Stimulated activated CD4-positive, alpha-beta T cell treated with anti-CD3 and anti-CD28 coated beads, Interleukin-1b, Interleukin-23, amount 100 ng/mL, for 1 hour (primary cell): ENCODE results near the gene F9.
"Not testable (repeated sequence)": the region's sequence is repeated elsewhere in the genome, so short reads cannot be mapped to it uniquely, and the experiment has no call there.

Experiments used
- DNase-seq, 2 donors: peaks; one replicate each; pipeline ENCODE4 v3.0.0-alpha.2; 2020; ENCODE audit warnings: low read depth in 2 of 2

Gene F9

GRCh38 chrX:139530550-139530949 is at the start of gene F9:
Gene F9 (plus strand): TSS chrX:139530739. CDS start chrX:139530765, 26 bp downstream.
- DNase-seq, result no peak

GRCh38 chrX:139483699-139484098 is 46.8 kb upstream of the F9 start:
- no peak for DNase-seq

GRCh38 chrX:139484591-139484990 is 45.9 kb upstream of the F9 start:
- no peak for DNase-seq

GRCh38 chrX:139495324-139495723 is 35.2 kb upstream of the F9 start:
- DNase-seq, result no peak

- no peak for DNase-seq
Observed at GRCh38 chrX:139506333-139506732, 24.2 kb upstream of the F9 start.

DNA sequence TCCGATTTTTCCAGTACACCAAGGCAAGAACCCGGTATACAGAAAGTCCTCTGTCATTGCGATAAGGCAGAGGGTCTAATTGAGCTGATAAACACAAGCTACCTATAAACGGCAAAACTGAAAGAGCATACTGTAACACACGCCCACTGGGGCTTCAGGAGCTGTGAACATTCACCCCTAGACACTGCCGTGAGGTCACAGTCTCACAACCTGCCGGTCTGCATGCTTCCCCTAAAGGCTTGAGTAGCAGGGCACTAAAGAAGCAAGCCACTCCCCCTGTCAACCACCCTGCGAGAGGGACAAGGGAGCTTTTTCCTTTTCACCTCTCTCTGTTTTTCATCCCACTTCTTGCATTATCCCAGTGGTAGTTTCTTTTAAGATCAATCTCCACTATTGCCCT is 22.4 kb upstream of the F9 start:
- no peak for DNase-seq

GRCh38 chrX:139518475-139518874 is 12.1 kb upstream of the F9 start:
- no peak for DNase-seq

GRCh38 chrX:139528829-139529228 is 1.7 kb upstream of the F9 start:
- DNase-seq, result not testable (repeated sequence)

DNA sequence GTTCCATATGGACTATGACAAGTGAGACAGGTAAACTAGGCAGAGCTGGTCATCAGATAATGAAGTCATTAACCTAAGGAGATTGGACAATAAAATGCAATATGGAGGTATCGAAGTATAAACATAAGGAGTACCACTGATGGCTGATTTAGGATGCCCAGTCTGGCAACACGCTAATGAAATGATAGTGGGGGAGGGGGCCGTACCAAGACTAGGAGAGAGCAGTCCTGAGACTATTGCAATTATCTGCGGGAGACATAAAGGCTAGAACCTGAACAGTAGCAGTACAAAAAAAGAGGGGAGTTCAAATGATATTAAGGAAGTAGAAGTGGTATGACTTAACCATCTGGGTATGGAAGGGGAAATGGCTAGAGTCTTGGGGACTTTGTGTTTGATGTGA is 2.3 kb downstream of the F9 start:
- DNase-seq, result no peak

GRCh38 chrX:139533444-139533843 is 2.9 kb downstream of the F9 start:
- no peak for DNase-seq

DNA sequence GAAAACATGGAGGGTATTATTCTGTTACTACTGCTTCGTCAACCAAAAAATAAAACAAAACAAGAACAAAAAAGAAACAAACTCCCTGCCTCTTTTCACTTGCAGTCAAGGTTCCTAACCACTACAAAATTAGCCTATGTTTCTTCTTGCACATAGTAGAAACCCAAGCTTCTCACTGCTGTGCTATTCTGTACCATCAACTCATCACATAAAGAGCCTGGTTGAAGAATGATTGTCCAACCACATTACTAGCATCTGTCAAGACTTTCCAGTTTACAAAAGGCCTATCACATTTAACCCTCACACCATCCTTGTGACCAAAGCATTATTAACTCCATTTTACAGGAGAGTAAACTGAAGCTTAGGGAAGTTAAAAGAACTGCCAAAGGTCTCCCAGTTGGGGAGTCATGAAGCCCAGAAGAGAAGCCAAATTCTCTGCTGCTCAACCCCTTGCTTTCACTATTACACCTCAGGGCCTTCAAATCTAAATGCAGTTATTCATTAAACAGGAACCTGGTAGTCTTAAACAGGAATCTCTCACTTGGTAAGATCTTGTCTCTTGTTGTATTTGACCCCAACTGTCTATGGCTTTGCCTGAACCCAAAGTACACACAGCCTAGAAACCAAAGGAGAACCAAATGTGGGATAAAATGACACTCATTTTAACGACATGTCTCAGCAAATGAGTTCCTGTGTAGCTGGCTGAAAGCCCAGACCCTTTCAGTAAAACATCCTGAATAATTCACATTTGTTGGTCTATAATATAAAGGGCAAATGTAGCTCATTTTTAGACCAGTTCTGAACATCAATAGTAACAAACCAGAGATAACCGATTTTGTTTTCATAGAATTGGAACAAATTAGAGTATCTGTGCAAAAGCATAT is 8.6 kb downstream of the F9 start:
- DNase-seq, result no peak

GRCh38 chrX:139542652-139543051 is 12.1 kb downstream of the F9 start:
- DNase-seq, result no peak

DNA sequence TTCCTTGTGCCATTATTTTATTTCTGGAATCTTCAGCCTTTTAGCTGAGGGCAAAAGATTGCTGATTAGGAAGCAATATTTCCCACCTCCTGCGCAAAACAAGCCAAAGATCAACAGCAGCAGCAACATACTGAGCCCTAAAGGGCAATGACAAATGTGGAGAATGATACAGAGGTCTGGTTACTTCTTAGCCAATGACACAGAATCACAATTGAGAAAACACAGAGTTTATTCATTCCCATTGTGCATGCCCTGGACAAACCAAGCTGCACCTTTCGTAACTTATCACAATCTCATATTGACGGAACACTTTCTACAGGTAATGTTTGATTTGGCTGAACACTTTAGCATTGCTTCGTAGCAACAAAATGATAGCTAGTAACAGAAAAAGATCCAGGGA is 13.4 kb downstream of the F9 start:
- DNase-seq, result no peak

DNA sequence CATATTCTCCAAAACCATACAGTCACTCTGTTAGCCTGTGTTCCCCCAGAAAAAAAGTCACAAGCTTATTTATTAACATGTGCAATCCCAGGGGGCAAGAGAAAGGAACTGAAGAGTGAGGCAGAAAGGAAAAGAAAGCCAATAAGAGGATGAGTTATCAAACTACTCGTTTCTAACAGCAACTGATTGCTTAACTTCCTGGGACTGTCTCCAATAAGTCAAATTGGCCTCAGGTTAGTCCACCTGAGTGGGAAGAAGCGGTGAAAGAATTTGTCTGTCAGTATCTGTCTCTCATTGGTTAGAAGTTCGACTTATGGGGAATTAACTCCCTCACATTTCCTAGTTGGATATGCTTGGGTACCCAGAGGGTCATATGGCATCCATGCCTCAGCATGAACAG is 14.1 kb downstream of the F9 start:
- no peak for DNase-seq

DNA sequence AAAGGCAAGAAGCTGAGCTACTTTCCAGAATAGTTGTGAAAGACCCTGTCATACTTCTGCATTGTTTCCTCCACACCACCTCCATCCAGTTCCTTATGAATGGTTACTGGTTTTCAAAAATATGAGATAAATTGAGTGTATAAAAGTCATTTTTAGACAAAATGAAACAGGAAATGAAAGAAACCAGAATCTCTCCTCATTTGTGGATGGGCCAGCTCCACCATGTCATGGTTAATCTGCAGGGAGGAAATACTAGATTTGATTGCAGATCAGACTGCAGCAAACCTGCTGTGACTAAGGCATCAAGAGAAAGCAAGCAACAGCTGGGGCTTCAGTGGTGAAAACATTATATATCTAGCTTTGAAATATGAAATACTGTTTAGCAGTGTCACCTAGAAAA is 23.8 kb downstream of the F9 start:
- no peak for DNase-seq

DNA sequence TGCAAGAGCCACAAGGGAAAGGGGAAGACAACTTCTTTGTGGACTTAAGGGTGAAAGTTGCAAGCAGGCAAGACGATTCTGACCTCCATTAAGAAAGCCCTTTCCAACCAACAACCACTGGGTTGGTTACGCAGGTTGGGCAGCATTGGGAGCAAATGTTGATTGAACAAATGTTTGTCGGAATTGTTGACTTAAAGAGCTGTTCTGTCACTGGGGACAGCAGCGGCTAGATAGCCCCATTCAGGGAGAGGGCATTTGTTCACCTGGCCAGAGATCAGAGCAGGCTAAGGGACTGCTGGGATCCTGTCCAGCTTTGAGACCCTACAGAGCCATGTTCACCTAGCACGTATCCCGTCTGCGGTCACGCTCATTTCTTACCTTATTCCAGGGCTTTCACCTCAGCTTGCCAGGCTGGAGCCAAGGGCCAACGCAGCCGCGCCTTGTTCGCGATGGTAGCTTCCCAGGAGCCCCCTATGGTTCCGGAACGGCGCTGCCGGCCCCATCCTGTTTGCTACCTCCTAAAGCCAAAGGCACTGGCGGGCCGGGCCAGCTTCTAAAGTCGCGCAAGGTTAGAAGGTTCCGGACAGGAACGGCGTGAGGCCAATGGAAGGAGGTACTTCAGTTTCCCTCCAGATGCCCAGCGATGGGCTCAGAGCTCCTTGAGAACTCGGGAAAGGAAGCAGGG is 24.6 kb downstream of the F9 start:
- no peak for DNase-seq

GRCh38 chrX:139559383-139560042 is 29.0 kb downstream of the F9 start:
- DNase-seq, result no peak

GRCh38 chrX:139560221-139560620 is 29.7 kb downstream of the F9 start:
- DNase-seq, result no peak

DNA sequence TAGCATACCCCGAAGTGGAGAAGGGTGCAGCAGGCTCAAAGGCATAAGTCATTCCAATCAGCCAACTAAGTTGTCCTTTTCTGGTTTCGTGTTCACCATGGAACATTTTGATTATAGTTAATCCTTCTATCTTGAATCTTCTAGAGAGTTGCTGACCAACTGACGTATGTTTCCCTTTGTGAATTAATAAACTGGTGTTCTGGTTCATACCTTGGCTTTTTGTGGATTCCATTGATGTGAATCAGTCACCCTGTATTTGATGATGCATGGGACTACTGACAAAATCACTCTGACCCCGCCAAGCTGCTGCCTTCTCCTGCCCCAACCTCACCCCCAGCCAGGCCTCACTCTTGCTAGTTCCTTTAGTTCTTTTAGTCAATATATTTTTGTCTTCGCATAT is 32.7 kb downstream of the F9 start:
- no peak for DNase-seq

DNA sequence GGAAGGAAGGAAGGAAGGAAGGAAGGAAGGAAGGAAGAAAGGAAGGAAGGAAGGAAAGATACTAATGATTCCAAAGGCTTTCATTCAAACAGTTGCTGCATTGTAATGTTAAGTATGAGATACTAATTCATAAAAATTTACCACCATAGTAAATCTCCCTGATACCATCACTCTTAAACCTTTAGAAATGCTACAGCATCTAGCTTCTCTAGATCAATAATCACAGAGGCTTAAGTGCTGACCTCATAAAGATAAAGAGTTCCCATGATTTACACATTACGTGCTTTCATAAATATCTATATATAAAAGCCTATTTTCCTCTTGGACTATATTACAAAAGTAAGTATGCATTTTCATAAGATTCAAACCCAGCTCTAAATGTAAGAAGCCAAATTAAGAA is 36.4 kb downstream of the F9 start:
- no peak for DNase-seq

DNA sequence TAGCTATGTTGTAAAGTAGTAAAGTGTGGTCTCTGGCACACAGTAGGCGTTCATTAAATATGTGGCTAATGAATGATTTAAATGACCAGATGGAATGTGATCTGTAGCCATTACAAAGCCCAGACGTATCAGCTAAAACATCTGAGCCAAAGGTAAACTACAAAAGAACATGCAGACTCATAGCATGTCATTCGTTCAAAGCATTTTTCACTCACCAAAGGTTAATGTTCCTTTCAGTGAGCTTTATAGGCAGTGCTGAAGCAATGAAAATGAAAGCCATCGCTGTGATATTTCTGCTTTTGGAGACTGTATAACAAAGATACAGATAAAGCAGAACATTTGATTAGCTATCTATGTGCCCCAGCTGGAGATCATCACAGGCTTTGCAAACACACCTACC is 50.5 kb downstream of the F9 start:
- no peak for DNase-seq

- no peak for DNase-seq
Observed at GRCh38 chrX:139585613-139586012, 55.1 kb downstream of the F9 start.

- DNase-seq, result no peak
Observed at GRCh38 chrX:139596068-139596467, 65.5 kb downstream of the F9 start.
